GM18873 (cell line): ENCODE results near the gene XRN2.

Experiments
- ATAC-seq: cut with Tn5 transposase; IDR thresholded peaks from one replicate; pipeline ENCODE4 v1.9.1; 2021; ENCODE audit warnings: mild to moderate bottlenecking, moderate library complexity, moderate number of reproducible peaks; ENCODE audit not compliant: unreplicated experiment, low FRiP score

XRN2 gene

DNA sequence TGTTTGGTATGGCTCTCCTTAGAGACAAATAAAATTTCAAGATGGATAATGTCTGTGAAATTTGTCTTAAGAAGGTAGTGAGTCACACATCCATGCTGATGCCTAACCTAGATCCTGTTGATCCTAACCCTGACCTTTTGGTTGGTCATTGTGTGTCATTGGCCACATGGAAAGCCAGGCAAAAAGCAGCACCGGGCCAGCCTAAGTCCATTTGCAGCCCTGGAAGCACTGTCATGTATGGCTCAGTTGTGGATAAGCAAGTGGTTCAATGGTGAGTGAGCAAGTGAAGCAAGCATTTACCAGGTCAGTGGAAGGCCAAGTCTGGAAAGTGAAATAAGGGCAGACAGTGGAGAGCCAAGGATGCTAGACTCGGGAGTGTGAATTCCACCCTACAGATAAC lies 12.1 kb upstream of the XRN2 start:
- ATAC-seq = no peak

DNA sequence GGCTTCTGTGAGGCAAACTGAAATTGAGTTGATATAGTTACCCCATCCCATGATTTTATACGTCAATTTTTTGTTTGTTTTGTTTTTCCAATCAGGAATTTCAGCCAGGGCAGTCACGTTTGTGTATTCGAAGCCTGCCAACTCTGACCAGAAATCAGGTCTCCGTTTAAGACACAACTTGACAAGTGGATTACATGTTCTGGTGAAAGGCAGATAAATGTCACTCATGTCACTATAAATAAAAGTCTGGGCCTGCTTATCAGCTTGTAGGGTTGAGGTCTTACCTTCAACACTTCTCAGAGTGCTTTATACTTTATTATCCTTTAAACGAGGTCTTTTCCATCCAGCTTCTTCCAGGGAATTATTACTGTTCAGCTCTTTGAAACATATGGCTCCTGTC lies 8.4 kb upstream of the XRN2 start:
- no peak for ATAC-seq

DNA sequence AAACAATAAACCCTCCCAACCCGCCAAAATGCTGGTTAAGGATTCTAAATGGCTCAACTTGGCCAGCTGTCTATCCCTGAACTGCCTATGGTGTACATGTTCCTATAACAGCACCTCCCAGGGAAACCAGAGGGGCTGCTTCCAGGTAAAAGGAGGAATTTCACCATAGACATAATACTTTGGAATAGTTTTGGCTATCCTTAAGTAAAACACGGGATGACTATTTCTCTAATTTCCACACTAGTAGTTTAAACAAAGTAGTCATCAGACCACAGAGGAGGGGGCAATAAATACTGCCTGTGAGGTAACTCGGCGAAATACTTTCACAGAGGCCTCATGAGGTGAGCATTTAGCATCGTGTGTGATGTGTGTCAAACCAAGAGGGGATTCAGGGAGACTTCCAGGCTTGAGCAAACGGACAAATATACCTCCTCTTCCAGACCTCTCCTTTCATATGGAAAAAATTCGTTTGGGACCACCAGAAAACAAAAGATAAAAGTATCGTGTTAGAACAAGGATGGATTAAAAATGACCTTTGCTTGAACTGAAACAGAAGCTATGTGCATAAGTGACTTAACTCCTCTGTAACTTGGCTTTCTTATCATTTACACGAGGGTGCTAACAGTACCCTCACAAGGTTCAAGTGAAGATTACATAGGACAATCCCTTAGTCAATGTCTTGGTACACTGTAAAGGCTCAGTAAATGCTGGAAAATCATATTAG lies 1.0 kb upstream of the XRN2 start:
- no peak for ATAC-seq

DNA sequence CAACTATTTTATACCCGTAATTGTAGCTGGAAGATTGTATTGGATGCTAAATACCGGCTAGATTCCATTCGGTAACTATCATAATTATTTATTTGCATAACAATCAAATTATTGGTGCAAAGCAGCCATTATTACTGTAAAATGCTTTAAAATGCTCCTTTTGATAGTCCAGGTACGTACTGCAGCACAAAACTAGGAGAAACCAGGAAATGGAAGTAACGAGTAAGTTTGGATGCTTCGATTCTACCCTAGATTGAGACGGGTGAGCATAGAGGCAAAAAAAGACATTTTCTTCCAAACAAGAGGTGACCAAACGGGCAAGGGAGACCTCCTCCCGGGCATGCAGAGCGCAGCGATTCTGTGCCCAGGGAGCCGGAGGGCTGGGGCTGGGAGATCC lies 469 bp upstream of the XRN2 start:
- ATAC-seq = no peak

DNA sequence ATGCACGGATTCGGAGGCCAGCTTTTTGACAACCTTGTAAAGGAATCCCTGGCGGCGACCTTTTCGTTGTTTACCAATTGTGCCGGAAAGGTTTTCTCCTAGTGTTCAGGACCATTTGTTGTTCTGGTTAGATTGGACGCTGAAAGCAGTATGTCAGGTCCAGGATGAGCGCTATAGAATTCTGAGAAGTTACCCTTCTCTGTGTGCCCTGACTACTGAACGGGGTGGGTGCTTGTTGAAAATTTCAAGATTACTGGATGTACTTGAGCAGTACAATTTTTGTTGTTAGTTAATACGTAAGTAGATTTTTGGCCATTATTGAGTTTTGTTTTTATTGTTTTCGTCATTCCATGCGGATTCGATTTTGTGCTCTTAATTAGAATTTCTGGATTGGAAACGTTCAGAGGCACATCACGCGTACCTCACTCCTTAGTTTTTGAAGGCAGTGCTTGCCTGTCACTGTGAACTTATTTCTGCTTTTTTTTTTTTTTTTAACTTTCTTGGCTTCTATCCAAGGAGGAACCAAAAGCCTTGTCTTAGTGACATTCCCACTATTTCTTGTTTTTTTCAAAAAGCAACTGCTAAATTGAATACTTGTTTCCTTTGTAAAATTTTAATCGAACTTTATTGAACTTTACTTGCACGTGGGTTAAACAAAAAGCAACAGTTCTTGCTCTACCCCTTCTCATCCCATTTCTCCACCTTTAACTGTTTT lies 898 bp downstream of the XRN2 start:
- ATAC-seq = peak; percentile 9

DNA sequence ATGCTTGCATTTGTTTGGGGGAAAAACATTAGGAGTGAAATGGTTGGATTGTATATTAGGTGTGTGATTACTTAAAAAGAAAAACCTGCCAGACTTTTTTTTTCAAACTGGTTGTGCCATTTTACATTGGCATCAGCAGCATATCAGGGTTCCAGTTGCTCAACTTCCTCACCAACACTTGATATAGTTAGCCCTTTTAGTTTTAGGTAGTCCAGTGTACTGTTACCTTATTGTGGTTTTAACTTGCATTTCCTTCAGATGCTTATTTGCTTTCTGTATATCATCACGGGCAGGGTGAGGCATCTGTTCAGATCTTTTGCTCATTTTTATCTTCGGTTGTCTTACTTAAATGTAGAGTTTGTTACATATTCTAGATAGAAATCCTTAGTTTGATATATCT lies 5.2 kb downstream of the XRN2 start:
- ATAC-seq = no peak

DNA sequence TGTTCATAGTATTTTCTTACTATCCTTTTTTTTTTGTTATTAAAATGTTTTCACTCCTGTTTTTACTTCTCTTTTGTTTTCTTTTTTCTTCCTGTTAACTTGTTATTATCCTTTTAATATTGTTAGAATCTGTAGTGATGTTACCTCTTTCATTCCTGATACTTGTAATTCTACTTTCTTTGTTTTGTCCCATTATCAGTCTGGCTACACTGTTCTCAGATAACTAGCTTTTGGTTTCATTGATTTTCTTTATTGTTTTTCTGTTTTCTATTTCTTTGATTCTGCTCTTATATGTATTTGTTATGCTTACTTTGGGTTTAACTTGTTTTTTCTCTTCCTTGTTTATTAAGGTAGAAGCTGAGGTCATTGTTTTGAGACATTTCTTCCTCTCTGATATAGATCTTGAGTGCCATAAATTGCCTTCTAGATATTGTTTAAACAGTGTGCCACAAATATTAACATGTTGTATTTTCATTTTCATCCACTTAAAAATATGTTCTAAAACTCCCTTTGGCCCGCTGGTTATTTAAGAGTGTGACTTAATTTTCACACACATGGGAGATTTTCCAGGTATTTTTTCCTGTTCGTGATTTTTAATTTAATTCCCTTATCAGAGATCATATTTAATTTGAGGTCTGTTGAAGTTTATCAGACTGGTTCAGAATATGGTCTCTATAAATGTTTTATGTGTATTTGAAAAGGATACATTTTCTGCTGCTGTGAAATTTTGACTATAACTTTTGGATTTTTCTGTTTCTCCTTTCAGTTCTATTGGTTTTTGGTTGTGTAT lies 6.7 kb downstream of the XRN2 start:
- no peak for ATAC-seq

DNA sequence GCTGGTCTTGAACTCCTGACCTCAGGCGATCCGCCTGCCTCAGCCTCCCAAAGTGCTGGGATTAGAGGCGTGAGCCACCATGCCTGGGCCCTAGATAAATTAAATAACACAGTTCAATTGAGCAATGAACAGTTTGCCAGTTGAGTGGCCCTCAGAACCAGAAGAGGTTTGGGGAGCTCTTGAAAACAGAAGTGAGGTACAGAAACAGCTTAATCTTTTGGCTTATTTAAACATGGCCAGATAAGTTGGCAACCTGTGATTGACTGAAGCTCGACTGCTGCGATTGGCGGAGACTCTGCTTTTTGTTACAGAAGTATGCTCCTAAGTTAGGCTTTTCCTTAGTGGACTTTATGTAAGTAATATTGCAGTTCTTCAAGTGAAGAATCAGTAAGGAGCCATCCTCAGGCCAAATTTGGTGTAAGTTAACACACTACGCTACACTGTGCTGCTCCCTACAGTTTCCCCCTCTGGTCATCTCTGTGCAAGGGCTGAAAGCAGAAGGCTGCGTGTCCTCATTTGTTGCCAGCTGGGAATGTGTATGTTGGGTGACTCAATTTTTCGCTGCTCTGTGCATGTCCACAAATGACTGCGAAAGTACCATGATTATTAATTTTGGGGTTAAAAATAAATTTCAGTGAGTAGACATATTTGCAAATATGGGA lies 9.8 kb downstream of the XRN2 start:
- no peak for ATAC-seq

DNA sequence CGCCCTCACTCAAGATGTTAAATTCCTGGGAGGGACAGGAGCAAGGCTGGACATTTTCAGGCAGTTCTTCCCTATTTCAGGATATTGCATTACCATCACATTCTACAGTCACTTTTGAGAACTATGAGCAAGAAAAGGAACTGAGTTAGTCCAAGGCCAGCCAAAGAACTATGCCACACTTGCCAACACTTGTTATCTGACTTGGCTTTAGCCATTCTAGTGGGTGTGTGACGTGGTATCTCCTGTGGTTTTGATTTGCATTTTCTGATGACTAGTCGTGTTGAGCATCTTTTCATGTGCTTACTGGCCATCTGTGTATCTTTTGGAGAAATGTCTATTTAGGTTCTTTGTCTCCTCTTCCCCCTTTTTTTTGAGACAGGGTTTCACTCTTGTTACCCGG lies 12.0 kb downstream of the XRN2 start:
- ATAC-seq = no peak

DNA sequence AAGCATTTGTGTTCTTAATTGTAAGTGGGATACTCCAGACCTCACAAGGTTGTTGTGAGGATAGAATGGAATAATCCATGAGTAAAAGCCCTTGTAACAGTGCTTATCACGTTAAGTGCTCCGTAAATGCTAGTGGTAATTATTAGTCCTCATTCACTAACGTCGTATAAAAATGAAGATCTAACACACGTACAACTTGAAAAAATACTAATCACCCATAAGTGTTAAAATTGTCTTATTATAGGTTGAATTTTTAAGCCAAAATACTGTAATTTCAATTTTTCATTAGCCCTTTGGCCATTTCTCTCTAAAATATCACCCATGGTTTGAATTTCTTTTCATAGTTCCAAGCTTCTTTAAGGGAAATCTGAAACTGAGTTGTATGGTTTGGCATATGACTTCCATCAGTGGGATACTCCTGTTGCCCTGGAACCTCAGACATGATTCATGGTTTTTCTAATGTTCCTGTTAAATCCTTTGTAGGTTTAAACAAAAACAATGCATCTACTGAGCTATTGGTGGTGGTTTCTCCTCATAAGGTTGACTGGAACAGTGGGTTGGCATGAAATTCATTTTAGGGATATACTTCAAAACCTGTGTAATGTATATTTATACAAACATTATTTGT lies 19.1 kb downstream of the XRN2 start:
- ATAC-seq = no peak

DNA sequence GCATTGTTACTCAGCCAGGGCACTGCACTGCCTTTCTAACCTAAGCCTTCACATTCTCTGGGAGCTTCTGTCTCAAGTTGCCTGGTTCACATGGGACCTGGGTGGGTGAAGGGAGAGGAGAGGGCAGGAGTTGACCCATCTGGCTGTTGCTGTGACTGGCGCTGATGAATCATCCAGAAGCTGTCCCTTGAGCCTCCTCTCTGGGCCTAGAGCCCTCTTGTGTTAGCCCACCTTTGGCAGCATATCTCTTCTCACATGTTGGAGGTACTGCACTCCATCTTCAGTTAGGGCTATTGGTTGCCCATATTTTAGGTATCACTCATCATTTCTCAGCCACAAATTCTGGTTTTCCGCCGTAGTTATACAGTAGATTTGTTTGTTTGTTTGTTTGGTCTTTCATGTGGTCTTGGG lies 19.8 kb downstream of the XRN2 start:
- no peak for ATAC-seq

DNA sequence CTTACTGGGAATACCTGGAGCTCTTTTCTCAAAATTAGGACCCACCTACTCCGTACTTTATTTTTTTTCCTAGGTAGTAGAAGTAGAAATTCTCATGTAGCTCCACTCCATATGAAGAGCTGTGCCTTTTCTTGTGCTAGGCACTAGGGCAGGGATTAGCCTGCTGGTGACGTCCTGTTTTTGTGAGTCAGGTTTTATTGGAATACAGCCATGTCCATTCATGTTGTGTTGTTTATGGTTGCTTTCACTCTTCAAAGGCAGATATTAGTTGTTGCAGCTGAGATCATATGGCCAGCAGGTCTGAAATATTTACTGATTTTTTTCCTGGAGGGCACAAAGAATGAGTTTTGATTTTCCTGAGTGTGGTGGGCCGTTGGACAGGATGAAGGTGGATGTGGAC lies 20.5 kb downstream of the XRN2 start:
- no peak for ATAC-seq

DNA sequence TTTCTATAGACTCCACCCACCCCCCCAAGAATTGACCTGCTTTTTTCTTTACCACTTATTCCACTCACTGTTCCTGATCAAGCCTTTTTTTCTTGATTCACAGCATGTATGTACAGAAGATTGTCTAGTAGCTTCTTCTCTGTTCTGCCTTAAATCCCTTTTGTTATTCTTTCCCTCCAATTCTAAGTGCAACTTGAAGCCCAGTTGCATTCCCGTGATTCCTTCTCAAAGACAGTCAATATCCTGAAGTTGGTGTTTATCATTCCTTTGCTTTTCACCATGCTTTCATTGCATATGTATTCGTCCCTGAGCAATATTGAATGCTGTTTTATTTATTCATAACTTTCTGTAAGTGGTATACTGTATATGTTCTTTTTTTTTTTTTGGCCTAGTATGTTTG lies 21.0 kb downstream of the XRN2 start:
- no peak for ATAC-seq

DNA sequence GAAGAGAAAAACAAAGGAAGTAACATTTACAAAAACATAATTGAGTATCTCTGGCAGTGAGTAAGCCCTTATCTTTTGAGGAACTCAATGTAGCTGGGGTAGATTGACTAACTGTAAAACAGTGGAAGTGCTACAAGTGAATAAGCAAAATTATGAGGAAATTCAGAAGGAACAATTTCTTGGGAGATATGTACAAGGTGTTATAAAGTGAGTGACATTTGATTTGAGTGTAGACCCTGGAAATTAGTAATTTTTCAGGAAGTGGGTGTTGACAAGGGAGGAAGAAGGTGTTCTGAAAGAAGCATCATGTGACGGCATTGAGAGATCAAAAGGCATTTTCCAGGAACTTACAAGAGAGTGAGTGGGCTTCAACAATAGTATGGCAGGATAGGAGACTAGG lies 22.2 kb downstream of the XRN2 start:
- no peak for ATAC-seq

DNA sequence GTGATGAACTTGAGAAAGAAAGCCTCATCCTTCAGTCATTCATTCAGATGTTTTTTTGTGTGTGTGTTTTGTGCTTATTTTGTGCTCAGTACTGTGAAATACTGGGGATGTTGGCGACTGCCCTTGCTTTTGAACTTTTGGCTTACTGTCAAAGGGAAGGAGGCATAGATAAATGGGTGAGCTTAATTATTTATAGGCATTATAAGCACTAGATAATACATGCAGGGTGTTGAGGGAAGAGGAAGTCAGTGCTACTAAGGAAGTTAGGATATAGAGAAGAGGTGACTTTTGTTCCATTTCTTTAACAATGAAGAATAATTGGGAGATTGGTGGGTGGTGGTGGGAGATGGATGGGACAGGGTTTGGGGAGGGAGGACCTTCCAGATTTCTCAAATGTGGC lies 23.6 kb downstream of the XRN2 start:
- ATAC-seq = no peak

DNA sequence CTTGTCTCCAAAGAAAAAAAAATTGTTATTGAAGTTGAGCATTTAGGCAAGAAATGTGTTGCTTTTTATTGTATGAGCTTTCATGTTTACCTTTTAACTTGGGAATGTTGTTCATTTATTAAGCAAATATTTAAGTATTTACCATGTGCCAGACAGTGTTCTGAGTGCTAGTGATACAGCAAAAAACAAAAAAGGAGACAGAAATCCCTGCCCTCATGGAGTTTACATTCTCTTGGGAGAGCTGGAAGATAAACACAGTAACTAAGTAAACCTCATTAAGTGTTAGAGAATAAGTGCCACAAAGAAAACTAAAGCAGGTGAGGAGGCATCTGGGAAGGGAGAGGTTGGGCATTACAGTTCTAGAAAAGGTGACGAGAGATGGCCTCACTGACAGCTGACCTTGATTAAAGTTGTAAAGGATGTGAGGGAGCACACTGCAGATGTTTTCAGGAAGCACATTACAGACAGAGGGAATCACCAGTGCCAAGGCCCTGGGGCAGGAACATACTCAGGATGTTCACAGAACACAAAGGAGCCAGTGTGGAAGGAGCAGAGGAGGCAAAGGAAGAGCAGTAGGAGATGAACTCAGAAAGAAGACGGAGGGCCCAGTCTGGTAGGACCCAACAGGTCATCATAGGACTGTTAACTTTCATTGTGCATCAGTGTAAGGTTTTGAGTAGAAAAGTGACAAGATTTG lies 33.5 kb downstream of the XRN2 start:
- no peak for ATAC-seq

DNA sequence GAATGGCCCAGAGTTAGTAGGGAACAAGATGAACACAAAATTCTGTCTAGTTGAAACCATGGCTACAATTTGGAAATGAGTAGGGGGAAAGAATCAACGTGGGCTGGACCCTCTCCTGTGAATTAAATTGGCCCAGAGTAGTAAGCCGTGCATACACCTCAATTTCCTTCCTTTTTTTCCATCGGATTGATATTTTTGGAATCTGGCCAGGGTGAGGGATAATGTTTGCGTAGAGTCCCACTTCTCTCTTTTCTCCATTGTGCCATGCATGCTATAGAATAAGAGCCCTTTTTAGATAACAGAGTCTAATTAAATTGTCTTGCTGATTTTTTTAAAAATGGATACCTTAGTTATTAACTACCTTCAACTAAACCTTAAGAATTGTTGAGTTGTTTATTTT lies 35.2 kb downstream of the XRN2 start:
- no peak for ATAC-seq

DNA sequence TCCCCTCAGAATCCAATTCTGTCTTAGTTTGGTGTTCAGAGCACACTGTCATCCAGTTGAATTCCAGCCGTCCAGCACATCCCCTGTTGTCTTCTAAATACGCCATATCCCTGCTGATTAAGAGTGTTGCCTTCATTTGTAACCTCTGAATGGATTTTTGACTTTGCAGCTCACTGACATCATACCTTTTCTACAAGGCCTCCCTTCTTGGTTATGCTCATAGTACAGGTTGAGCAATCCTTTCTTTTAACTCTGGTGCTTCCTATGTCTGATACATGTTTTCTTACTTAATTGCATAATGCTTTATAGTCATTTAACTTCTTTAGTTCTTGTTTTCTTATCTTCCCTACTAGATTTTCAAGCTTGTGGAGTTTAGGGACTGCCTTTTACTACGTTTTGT lies 36.4 kb downstream of the XRN2 start:
- ATAC-seq = no peak

DNA sequence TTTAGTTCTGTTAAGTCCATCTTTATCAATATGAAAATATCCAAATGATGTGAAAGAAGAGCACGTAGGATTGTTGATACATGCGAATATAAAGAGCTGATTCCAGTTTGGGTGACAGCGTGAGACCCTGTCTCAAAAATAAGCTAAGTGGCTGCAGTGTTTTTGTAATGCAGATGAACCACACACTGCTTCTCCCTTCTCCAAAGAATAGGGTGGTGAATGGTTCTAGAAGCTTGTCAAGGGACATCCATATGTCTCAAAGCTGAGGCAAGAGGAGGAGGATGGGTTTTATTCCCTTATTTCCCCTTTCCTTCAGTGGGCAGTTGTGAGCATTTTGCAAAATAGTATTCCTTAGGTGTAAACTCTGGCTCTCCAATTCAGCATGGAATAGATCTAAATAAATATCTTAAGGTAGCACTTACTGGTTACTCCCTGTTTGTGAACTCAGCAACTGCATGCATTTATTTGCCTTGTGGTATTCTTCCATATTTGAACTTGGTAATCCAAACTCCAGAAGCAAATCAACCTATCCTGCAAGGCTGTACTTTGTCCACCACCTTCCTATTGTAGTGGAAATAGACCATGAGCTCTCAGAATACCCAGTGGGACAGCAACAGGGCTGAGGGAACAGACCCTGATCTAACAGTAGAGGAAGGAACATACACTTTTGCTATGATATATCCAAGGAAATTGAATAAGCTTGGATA lies 38.0 kb downstream of the XRN2 start:
- ATAC-seq = no peak
